Sigmoid colon (tissue), 3 donors: ENCODE results near the gene TMED3.

Source experiments
- CTCF ChIP-seq, 4 experiments: fragments of 450-650 bp in 3 of 4; fragments of 200-600 bp in 1 of 4; IDR thresholded peaks; one replicate each; pipeline ENCODE4 v1.5.1; 2016 to 2019; ENCODE audit warnings: antibody characterized with exemption in 4 of 4, mild to moderate bottlenecking in 3 of 4, moderate library complexity in 2 of 4
- POLR2A ChIP-seq, 2 donors: fragments of 450-650 bp; IDR thresholded peaks; one replicate each; pipeline ENCODE4 v1.6.1; 2016; ENCODE audit warnings: antibody characterized with exemption in 2 of 2, mild to moderate bottlenecking in 2 of 2, moderate library complexity in 2 of 2

GRCh38 chr15:79321876-79322275 is 11.0 kb downstream of the TMED3 start:
- TF ChIP-seq CTCF (IDR thresholded peaks at IDR 0.05): no peak
- no peak for TF ChIP-seq POLR2A (IDR thresholded peaks at IDR 0.05)
